GM12873 (cell line): Measurements from ENCODE around the gene CDT1.

Experiments
- TF ChIP-seq, protein P1 (sequence below): IDR thresholded peaks from 2 replicates; pipeline ENCODE4 v1.5.1; 2012; ENCODE audit warnings: low read depth, mild to moderate bottlenecking, moderate library complexity, low read length, control low read depth; ENCODE audit not compliant: insufficient read depth; ENCODE audit errors: missing control alignments

The CDT1 gene

DNA sequence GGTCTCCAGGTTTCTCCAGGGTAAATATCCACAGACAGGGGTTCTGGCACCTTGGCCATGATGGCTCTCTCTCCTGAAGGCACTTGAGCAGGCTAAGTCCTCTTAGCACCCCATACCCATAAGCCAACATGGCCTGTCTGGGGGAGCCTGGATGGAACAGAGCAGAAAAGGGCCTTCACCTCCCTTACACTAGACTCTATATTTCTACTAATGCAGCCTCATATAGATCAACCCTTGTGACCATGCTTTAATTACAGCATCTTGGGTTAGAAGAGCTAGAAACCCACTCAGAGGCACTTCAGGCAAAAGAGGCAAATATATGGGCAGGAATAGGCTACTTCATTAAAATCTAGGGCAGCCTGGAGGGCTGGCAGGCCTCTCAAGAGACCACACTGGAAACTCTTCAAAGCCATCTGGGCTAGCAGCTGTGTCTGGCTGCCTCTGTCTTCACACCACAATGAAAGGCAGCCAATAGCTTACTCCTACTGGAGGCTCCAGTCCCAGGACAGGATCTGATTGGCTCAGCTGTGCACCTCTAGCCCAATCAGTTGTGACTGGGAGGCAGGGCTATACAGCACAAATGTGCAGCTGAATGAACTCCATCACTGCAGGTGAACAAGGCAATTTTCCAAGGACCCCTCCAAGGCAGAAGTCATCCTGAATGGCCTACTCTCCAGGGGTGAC lies 4.7 kb upstream of the CDT1 start:
- TF ChIP-seq, protein P1, sequence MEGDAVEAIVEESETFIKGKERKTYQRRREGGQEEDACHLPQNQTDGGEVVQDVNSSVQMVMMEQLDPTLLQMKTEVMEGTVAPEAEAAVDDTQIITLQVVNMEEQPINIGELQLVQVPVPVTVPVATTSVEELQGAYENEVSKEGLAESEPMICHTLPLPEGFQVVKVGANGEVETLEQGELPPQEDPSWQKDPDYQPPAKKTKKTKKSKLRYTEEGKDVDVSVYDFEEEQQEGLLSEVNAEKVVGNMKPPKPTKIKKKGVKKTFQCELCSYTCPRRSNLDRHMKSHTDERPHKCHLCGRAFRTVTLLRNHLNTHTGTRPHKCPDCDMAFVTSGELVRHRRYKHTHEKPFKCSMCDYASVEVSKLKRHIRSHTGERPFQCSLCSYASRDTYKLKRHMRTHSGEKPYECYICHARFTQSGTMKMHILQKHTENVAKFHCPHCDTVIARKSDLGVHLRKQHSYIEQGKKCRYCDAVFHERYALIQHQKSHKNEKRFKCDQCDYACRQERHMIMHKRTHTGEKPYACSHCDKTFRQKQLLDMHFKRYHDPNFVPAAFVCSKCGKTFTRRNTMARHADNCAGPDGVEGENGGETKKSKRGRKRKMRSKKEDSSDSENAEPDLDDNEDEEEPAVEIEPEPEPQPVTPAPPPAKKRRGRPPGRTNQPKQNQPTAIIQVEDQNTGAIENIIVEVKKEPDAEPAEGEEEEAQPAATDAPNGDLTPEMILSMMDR, result no peak

DNA sequence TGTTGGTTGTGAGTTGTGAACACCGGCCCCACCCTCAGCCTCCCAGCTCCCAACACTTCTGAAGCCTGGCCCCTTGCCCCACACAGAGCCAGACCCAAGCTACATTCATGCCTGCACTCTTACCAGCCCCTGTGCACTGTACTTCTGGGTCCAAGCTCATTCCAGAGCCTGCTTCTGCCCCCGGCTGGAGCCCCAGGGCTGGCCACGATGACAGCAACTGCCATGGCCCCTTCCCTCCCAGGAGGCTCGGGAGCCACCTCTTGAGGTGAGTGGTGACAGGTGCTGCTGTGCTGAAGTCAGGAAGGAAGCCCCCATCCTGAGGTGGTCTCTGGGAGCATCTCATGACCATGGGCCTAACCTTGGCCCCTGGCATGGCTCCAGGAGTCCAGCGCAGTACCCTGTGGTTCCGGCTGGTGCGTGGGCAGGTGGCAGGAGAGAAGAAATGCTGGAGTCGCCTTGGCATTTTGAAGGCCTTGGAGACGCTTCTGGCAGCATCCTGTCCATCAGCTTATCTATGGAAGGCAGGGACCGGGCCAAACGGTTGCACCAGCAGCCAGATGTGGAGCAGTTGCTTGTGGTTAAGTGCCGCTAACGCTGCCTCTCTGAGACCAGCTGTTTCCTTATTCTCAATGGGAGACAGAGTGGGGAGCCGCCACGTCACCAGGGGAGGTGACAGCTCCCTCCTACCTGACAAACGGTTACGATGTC lies 3.9 kb upstream of the CDT1 start:
- TF ChIP-seq, protein P1, result no peak

DNA sequence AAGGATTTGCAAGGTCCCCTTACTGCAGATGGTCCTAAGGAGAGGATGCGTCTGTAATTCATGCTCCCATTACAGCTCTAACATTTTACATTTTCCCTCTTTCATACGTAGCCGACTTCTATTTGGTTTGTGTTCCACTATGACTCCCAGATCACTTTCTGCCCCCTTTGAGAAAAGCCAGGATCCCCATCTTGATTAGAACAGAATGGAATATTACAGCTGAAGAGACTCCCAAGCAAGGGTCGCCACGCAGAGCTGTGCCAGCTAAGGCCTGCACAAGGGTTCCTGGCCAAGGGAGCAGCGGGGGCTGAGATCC lies 3.4 kb upstream of the CDT1 start:
- TF ChIP-seq, protein P1, result no peak

DNA sequence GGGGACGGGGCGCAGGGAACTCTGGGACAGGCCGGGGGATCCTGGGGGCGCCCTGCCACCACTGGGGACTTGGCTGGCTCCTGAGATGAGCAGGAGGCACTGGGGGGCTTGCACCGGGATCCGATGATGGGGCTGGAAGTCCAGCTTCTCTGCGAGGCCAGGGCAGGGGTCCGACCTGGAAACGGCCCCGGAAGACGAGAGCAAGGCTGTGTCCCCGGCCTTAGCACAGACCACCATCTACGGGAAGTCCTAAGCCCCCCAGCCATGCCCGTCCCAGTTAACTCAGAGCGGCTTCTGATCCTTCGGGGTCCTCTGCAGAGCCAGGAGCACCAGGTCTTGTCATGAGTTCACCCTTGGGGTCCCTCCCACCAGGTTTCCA lies 573 bp downstream of the CDT1 start:
- TF ChIP-seq, protein P1, result no peak

DNA sequence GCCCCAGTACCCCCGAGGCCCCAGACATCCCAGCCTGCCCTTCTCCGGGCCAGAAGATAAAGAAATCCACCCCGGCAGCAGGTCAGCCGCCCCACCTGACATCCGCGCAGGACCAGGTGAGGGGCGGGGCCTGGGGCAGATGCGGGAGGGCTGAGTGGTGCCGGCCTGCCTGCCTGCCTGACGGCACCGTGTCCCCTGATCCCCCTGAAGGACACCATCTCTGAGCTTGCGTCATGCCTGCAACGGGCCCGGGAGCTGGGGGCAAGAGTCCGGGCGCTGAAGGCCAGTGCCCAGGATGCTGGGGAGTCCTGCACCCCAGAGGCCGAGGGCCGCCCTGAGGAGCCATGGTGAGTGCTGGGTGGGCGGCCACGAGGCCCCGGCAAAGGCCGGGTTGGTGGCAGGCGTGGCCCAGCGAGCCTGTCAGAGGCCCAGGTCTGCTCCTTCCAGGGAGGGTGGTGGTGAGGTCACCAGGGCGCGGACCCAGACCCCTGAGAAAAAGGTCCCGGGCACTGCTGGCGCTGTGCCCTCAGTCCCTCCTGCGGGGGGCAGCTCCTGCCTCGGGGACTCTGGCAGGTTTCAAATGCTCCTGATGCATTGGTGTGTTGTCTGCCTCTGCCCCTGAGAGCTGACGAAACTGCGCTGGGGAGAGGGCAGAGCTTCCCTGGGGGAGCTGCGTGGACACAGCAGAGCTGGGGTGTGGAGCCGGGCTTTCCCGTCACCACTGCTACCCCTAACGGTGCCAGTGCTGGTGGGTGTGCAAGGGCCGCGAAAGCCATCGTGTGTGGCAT lies 1.2 kb downstream of the CDT1 start:
- TF ChIP-seq, protein P1, result no peak

DNA sequence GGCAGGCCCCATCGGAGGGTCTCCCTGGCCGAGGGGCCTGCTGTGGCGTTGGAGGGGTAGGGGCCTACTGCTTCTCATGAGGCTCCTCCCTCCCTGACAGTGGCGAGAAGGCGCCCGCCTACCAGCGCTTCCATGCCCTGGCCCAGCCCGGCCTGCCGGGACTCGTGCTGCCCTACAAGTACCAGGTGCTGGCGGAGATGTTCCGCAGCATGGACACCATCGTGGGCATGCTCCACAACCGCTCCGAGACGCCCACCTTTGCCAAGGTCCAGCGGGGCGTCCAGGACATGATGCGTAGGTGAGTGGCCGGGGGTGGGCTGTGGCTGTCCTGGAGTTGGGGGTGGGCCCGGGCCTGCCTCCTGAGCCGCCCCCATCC lies 1.7 kb downstream of the CDT1 start:
- TF ChIP-seq, protein P1, result no peak

DNA sequence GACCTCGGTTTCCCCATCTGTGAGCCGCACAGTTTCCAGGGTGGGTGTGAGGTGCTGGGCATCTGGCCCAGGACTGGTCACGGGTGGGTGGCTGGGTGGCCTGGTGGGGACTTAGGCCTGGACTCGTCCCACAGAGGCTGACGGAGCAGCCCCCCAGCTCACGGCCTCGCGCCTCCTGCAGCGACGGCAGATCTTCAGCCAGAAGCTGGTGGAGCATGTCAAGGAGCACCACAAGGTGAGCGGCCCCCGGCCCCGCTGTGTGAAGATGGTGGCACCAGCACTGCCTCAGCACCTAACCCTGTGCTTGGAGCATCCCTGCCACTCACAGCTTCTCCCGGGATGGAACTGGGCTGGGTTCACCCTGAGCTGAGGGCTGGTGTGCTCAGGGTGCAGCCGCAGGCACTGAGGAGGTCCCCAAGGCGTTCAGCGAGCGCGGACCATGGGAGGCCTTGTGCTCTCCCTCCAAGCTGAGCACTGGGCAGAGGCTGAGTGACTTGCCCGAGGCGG lies 2.4 kb downstream of the CDT1 start:
- TF ChIP-seq, protein P1, result no peak
